GM21528 (cell line): Measurements from ENCODE around the gene RRP15.

ENCODE experiments used
- ATAC-seq: cut with Tn5 transposase; IDR thresholded peaks from one replicate; pipeline ENCODE4 v1.9.1; 2021; ENCODE audit warnings: mild to moderate bottlenecking, moderate library complexity; ENCODE audit not compliant: unreplicated experiment, low FRiP score

Gene RRP15

GRCh38 chr1:218336328-218336727, 51.2 kb downstream of the RRP15 start:
- ATAC-seq, result no peak

GRCh38 chr1:218339267-218339831, 54.3 kb downstream of the RRP15 start:
- no peak for ATAC-seq

GRCh38 chr1:218341325-218341724, 56.2 kb downstream of the RRP15 start:
- no peak for ATAC-seq

GRCh38 chr1:218342091-218342490, 57.0 kb downstream of the RRP15 start:
- ATAC-seq, result no peak

- ATAC-seq, result peak; percentile 49
Observed at GRCh38 chr1:218344814-218345672, 60.0 kb downstream of the RRP15 start, which contains the start of gene TGFB2. Gene TGFB2, plus strand, starts transcription at chr1:218345336. Its CDS starts 1,366 bp downstream, at chr1:218346702.

GRCh38 chr1:218345673-218346390, 60.7 kb downstream of the RRP15 start:
- peak; percentile 62 for ATAC-seq

GRCh38 chr1:218346391-218347204, 61.5 kb downstream of the RRP15 start:
- ATAC-seq, result no peak

- no peak for ATAC-seq
Observed at GRCh38 chr1:218347336-218347722, 62.2 kb downstream of the RRP15 start.

- no peak for ATAC-seq
Observed at GRCh38 chr1:218347723-218348627, 62.9 kb downstream of the RRP15 start.

- ATAC-seq, result no peak
Observed at GRCh38 chr1:218348628-218349071, 63.6 kb downstream of the RRP15 start.

GRCh38 chr1:218349348-218350034, 64.4 kb downstream of the RRP15 start:
- ATAC-seq, result no peak

GRCh38 chr1:218350035-218350525, 65.0 kb downstream of the RRP15 start:
- ATAC-seq, result no peak

- no peak for ATAC-seq
Observed at GRCh38 chr1:218350801-218351266, 65.7 kb downstream of the RRP15 start.

- ATAC-seq, result peak; percentile 66
Observed at GRCh38 chr1:218351391-218352074, 66.4 kb downstream of the RRP15 start.

- no peak for ATAC-seq
Observed at GRCh38 chr1:218352075-218352438, 67.0 kb downstream of the RRP15 start.

- ATAC-seq, result no peak
Observed at GRCh38 chr1:218353656-218354055, 68.6 kb downstream of the RRP15 start.

GRCh38 chr1:218355278-218355677, 70.2 kb downstream of the RRP15 start:
- ATAC-seq, result no peak
